HepG2 (cell line): ENCODE results near the gene YIPF1. TPM values are rescaled to one million over a fixed set of nuclear protein-coding genes. Genes with fewer than 3 reads are reported as not detected.

Experiments used
- ATM ChIP-seq: fragments of 450-650 bp; IDR thresholded peaks from 2 replicates; pipeline ENCODE4 v1.7.1; 2017; ENCODE audit warnings: mild to moderate bottlenecking, borderline replicate concordance
- ATRX ChIP-seq: sonication (generic); formaldehyde crosslinking; IDR thresholded peaks from 2 replicates; pipeline ENCODE4 v1.4.0; 2020; ENCODE audit warnings: missing genetic modification reagents, borderline replicate concordance
- FIP1L1 ChIP-seq: fragments of 200-400 bp; formaldehyde crosslinking; IDR thresholded peaks from 2 replicates; pipeline ENCODE4 v1.6.1; 2018; ENCODE audit warnings: low read depth, mild to moderate bottlenecking, low read length, moderate library complexity, borderline replicate concordance; ENCODE audit not compliant: insufficient read depth
- FOXC1 ChIP-seq: sonication (generic); formaldehyde crosslinking; IDR thresholded peaks from 2 replicates; pipeline ENCODE4 v1.8.0; 2022; ENCODE audit warnings: mild to moderate bottlenecking, missing genetic modification reagents, borderline replicate concordance
- KDM5A ChIP-seq: fragments of 200-600 bp; sonication (generic); IDR thresholded peaks from 2 replicates; pipeline ENCODE4 v1.7.0; 2018; ENCODE audit warnings: antibody characterized with exemption, mild to moderate bottlenecking, low read length, borderline replicate concordance
- PRDM10 ChIP-seq: sonication (generic); formaldehyde crosslinking; IDR thresholded peaks from 2 replicates; pipeline ENCODE4 v1.4.0; 2020; ENCODE audit warnings: low read depth, missing genetic modification reagents
- RELA ChIP-seq: sonication (generic); formaldehyde crosslinking; IDR thresholded peaks from 2 replicates; pipeline ENCODE4 v1.4.0; 2020; ENCODE audit warnings: missing genetic modification reagents
- TFAP4 ChIP-seq: sonication (generic); IDR thresholded peaks from 2 replicates; pipeline ENCODE4 v1.6.1; 2016; ENCODE audit warnings: low read depth, borderline replicate concordance
- THAP11 ChIP-seq: IDR thresholded peaks from 2 replicates; pipeline ENCODE4 v1.6.1; 2016; ENCODE audit warnings: missing biosample characterization, missing genetic modification reagents
- U2AF2 ChIP-seq: fragments of 200-400 bp; formaldehyde crosslinking; IDR thresholded peaks from 2 replicates; pipeline ENCODE4 v1.6.1; 2017; ENCODE audit warnings: low read depth, mild to moderate bottlenecking, low read length
- ZBTB49 ChIP-seq: sonication (generic); formaldehyde crosslinking; IDR thresholded peaks from 2 replicates; pipeline ENCODE4 v1.4.0; 2020; ENCODE audit warnings: missing genetic modification reagents, borderline replicate concordance
- ZNF407 ChIP-seq: sonication (generic); formaldehyde crosslinking; IDR thresholded peaks from one replicate; pipeline ENCODE4 v1.5.1; 2020; ENCODE audit warnings: mild to moderate bottlenecking, missing genetic modification reagents; ENCODE audit errors: not compliant biosample characterization
- ZNF547 ChIP-seq: sonication (generic); formaldehyde crosslinking; IDR thresholded peaks from 2 replicates; pipeline ENCODE4 v1.5.1; 2020; ENCODE audit warnings: mild to moderate bottlenecking, missing genetic modification reagents
- polyA plus RNA-seq, 8 experiments: library from polyadenylated mRNA; depleted of rRNA in 3 of 8; stranded (reverse) in 7 of 8; unstranded in 1 of 8; fragments of >200 nt; fragmentation: Illumina TruSeq in 4 of 8; extraction: Trizol in 4 of 8; gene quantifications; 2 replicates each; pipeline versions ENCODE4 v1.2.1 to v1.2.3, GENCODE V29; 2011 to 2016; ENCODE audit warnings: low read depth in 4 of 8, missing spikeins in 1 of 8, mixed read lengths in 1 of 8; ENCODE audit not compliant: insufficient read depth in 1 of 8
- total RNA-seq, 5 experiments: library from RNA; depleted of rRNA; stranded (reverse); fragments of >200 nt; fragmentation: Illumina TruSeq; extraction: Trizol; gene quantifications; 2 replicates each; pipeline ENCODE4 v1.2.3, GENCODE V29; 2016; ENCODE audit warnings: low read depth in 1 of 5

The YIPF1 gene
- total and polyA plus RNA-seq, 2 of the 13 experiments (the other 11 are each of a cell fraction or from before 2014, with no cell fraction given), result 21.1 to 31.9 TPM

GRCh38 chr1:53837924-53838653, 51.5 kb downstream of the YIPF1 start, which contains the start of gene NDC1 (continued):
- peak; percentile 88 for TF ChIP-seq ZNF407
- no peak for TF ChIP-seq ZBTB49 (CRISPR knock-in tag)
- peak; percentile 77 for TF ChIP-seq PRDM10 (CRISPR knock-in tag)
- TF ChIP-seq KDM5A, result peak; percentile 87; the same call in 1 of the 2 replicates
- TF ChIP-seq ATRX (CRISPR knock-in tag), result no peak
- no peak for TF ChIP-seq U2AF2
- no peak for TF ChIP-seq ATM
- no peak for TF ChIP-seq RELA
- peak; percentile 99 for TF ChIP-seq THAP11
- peak; percentile 84 for TF ChIP-seq TFAP4
- peak; percentile 75; the same call in 1 of the 2 replicates for TF ChIP-seq FIP1L1
- peak; percentile 95 for TF ChIP-seq FOXC1 (CRISPR knock-in tag)
- peak; percentile 86 for TF ChIP-seq ZNF547 (CRISPR knock-in tag)
